ENCODE data around the gene COBLL1. TPM values are rescaled to one million over a fixed set of nuclear protein-coding genes. Genes with fewer than 3 reads are reported as not detected.
A peak's percentile ranks its signal among the peaks of the same experiment; 100 is the strongest.

The COBLL1 gene
- total and polyA plus RNA-seq, 8 donors: 19.1 to 74.8 (median 22.1) TPM

- DNase-seq: no peak
- H3K9me3 ChIP-seq: no peaks in the 10 kb centered on the region
- H3K4me1 ChIP-seq: peaks cover 7 to 35% of the 10 kb centered on the region in 2 donors
- TF ChIP-seq CTCF (IDR thresholded peaks at IDR 0.05): no peak
- peak overlapping the region; percentile 73 to 80 for H3K4me3 ChIP-seq
- peak overlapping the region; percentile 89 to 99 for H3K27ac ChIP-seq
- peak; percentile 21 for ATAC-seq
- no peaks in the 10 kb centered on the region for H3K36me3 ChIP-seq
- intact Hi-C loops (cut with DNase I): no loop called here
- peaks cover 0 to 16% of the 10 kb centered on the region in 2 donors for H3K27me3 ChIP-seq
Measured at GRCh38 chr2:164839914-164840457, 1.6 kb downstream of the COBLL1 start.

- intact Hi-C loops (cut with DNase I): no loop called here
- no peaks in the 10 kb centered on the region for H3K36me3 ChIP-seq
- no peak for ATAC-seq
- no peaks in the 10 kb centered on the region for H3K9me3 ChIP-seq
- H3K4me1 ChIP-seq: peaks cover 10 to 27% of the 10 kb centered on the region in 2 donors
- TF ChIP-seq CTCF (IDR thresholded peaks at IDR 0.05): no peak
- no peak overlapping the region for H3K4me3 ChIP-seq
- peaks cover 0 to 16% of the 10 kb centered on the region in 2 donors for H3K27me3 ChIP-seq
- no peak for DNase-seq
- peak overlapping the region in 1 of 2 donors; percentile 10 for H3K27ac ChIP-seq
Measured at GRCh38 chr2:164837807-164838206, 3.8 kb downstream of the COBLL1 start.

- no peak for ATAC-seq
- peak overlapping the region in 1 of 2 donors; percentile 14 for H3K27ac ChIP-seq
- no peak overlapping the region for H3K4me3 ChIP-seq
Measured at GRCh38 chr2:164836907-164837306, 4.7 kb downstream of the COBLL1 start.

GRCh38 chr2:164835302-164835701 lies 6.3 kb downstream of the COBLL1 start:
- no peak overlapping the region for H3K4me3 ChIP-seq
- peaks cover 0 to 1% of the 10 kb centered on the region in 2 donors for H3K27me3 ChIP-seq
- ATAC-seq (no peak), DNase-seq (no peak)
- H3K9me3 ChIP-seq: no peaks in the 10 kb centered on the region
- H3K36me3 ChIP-seq: no peaks in the 10 kb centered on the region
- H3K4me1 ChIP-seq: peaks cover 4 to 16% of the 10 kb centered on the region in 2 donors
- H3K27ac ChIP-seq: no peak overlapping the region
- TF ChIP-seq CTCF (IDR thresholded peaks at IDR 0.05): no peak
- intact Hi-C loops (cut with DNase I): no loop called here

More at GRCh38 chr2:164836907-164837306, 4.7 kb downstream of the COBLL1 start:
- peaks cover 4 to 19% of the 10 kb centered on the region in 2 donors for H3K4me1 ChIP-seq
- no peaks in the 10 kb centered on the region for H3K36me3 ChIP-seq
- H3K9me3 ChIP-seq: no peaks in the 10 kb centered on the region
- no peak for TF ChIP-seq CTCF (IDR thresholded peaks at IDR 0.05)
- intact Hi-C loops (cut with DNase I): no loop called here
- H3K27me3 ChIP-seq: peaks cover 0 to 16% of the 10 kb centered on the region in 2 donors
- no peak for DNase-seq

GRCh38 chr2:164831887-164832286 lies 9.7 kb downstream of the COBLL1 start:
- Histone ChIP-seq H3K4me1 (peaks cover 4 to 7% of the 10 kb centered on the region in 2 donors), H3K9me3 (no peaks in the 10 kb centered on the region), H3K4me3 (no peak overlapping the region), H3K27ac (no peak overlapping the region), H3K27me3 (no peaks in the 10 kb centered on the region), H3K36me3 (no peaks in the 10 kb centered on the region)
- no peak for DNase-seq
- TF ChIP-seq CTCF (IDR thresholded peaks at IDR 0.05): no peak
- ATAC-seq: no peak
- intact Hi-C loops (cut with DNase I): no loop called here
